ENCODE results near the gene CEP44. TPM values are rescaled to one million over a fixed set of nuclear protein-coding genes. Genes with fewer than 3 reads are reported as not detected.

The CEP44 gene
- total RNA-seq, 1 donor, result 10.9 TPM

DNA sequence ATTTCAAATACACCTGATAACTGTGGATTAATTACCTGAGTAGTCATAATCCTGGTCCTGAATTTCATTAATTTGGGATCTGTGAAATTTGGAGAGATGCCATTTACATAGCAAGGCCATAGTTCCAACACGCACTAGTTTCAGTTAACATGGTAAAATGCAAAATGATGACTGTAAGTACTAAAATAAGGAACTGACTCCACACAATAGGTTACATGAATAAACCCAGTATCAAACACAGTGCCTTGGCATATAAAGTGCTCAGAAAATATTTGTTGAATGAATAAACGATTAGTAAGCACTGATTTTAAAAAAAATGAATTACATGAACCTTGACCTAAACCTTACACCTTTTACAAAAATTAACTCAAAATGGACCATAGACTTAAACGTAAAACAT lies 9.3 kb upstream of the CEP44 start:
- peaks cover 35% of the 10 kb centered on the region for H3K79me2 ChIP-seq (ENCODE audit: insufficient read depth, low read length)
- no peak overlapping the region for H3K4me2 ChIP-seq (ENCODE audit: insufficient read depth, low read length)
- peaks cover 3% of the 10 kb centered on the region for H4K20me1 ChIP-seq (ENCODE audit: insufficient read depth, low read length)
- no peaks in the 10 kb centered on the region for H3K36me3 ChIP-seq (ENCODE audit: insufficient read depth, low read length)
- no peak for TF ChIP-seq CTCF (IDR thresholded peaks at IDR 0.05; ENCODE audit: extremely low read depth, low read depth, low read length)
- no peaks in the 10 kb centered on the region for H3K9me3 ChIP-seq (ENCODE audit: low read depth, low read length)
- H3K27ac ChIP-seq (ENCODE audit: low read depth, low read length), result no peak overlapping the region
- H3K4me3 ChIP-seq (ENCODE audit: insufficient read depth, low read length), result no peak overlapping the region
- H2AFZ ChIP-seq (ENCODE audit: low read length), result no peak overlapping the region
- H3K4me1 ChIP-seq (ENCODE audit: insufficient read depth, low read length), result no peaks in the 10 kb centered on the region
- H3K27me3 ChIP-seq (ENCODE audit: insufficient read depth, low read length), result no peaks in the 10 kb centered on the region
- no peak for DNase-seq (ENCODE audit: insufficient read length, low spot score, missing footprints)

GRCh38 chr4:174275101-174275500 lies 8.6 kb upstream of the CEP44 start:
- H2AFZ ChIP-seq (ENCODE audit: low read length), result no peak overlapping the region
- H3K36me3 ChIP-seq (ENCODE audit: insufficient read depth, low read length), result no peaks in the 10 kb centered on the region
- no peak overlapping the region for H3K27ac ChIP-seq (ENCODE audit: low read depth, low read length)
- no peaks in the 10 kb centered on the region for H3K9me3 ChIP-seq (ENCODE audit: low read depth, low read length)
- no peak overlapping the region for H3K4me2 ChIP-seq (ENCODE audit: insufficient read depth, low read length)
- peaks cover 3% of the 10 kb centered on the region for H4K20me1 ChIP-seq (ENCODE audit: insufficient read depth, low read length)
- no peaks in the 10 kb centered on the region for H3K4me1 ChIP-seq (ENCODE audit: insufficient read depth, low read length)
- no peak overlapping the region for H3K4me3 ChIP-seq (ENCODE audit: insufficient read depth, low read length)
- no peak for DNase-seq (ENCODE audit: insufficient read length, low spot score, missing footprints)
- H3K27me3 ChIP-seq (ENCODE audit: insufficient read depth, low read length), result no peaks in the 10 kb centered on the region
- H3K79me2 ChIP-seq (ENCODE audit: insufficient read depth, low read length), result peaks cover 41% of the 10 kb centered on the region
- no peak for TF ChIP-seq CTCF (IDR thresholded peaks at IDR 0.05; ENCODE audit: extremely low read depth, low read depth, low read length)

DNA sequence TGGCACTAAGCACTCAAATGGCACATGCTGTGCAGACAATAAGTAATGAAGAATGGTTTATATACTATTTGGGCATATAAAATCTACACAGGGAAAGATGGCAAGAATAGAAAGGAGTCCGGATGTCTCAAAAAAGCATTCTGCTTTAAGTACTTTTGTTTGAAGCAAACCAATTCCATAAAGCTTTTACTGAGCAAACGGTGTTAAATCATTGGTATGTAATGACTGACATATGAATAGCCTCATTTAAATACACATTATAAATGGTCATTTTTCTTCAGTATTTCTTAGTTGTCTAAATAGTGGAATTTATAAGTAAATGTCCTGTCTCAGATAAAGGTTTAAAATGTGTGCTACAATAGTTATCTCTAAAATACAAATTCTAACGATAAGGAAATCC lies 6.3 kb upstream of the CEP44 start:
- peaks cover 3% of the 10 kb centered on the region for H4K20me1 ChIP-seq (ENCODE audit: insufficient read depth, low read length)
- no peaks in the 10 kb centered on the region for H3K27me3 ChIP-seq (ENCODE audit: insufficient read depth, low read length)
- H2AFZ ChIP-seq (ENCODE audit: low read length), result no peak overlapping the region
- no peak overlapping the region for H3K4me3 ChIP-seq (ENCODE audit: insufficient read depth, low read length)
- H3K4me1 ChIP-seq (ENCODE audit: insufficient read depth, low read length), result peaks cover 13% of the 10 kb centered on the region
- no peak overlapping the region for H3K27ac ChIP-seq (ENCODE audit: low read depth, low read length)
- no peak for DNase-seq (ENCODE audit: insufficient read length, low spot score, missing footprints)
- no peaks in the 10 kb centered on the region for H3K36me3 ChIP-seq (ENCODE audit: insufficient read depth, low read length)
- no peaks in the 10 kb centered on the region for H3K9me3 ChIP-seq (ENCODE audit: low read depth, low read length)
- H3K4me2 ChIP-seq (ENCODE audit: insufficient read depth, low read length), result no peak overlapping the region
- H3K79me2 ChIP-seq (ENCODE audit: insufficient read depth, low read length), result peaks cover 55% of the 10 kb centered on the region
- no peak for TF ChIP-seq CTCF (IDR thresholded peaks at IDR 0.05; ENCODE audit: extremely low read depth, low read depth, low read length)

DNA sequence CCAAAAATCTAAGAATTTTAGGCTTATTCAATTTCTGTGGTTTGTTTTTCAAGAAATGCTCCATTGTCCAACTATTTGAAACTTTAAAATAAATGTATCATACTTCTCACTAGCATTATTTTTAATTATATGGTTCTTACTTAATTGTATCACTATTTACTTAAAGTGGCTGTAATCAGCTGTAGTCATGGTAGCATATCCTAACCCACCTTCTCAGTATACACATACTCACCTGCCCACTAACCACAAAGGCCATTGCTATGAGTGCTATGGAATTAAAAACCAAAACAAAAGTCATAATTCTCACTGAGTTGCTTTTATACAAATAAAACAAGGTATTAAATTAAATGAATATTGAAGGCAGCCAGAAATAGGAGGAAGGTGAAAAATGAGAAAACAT lies 5.2 kb upstream of the CEP44 start:
- peaks cover 3% of the 10 kb centered on the region for H4K20me1 ChIP-seq (ENCODE audit: insufficient read depth, low read length)
- no peak overlapping the region for H2AFZ ChIP-seq (ENCODE audit: low read length)
- no peak for TF ChIP-seq CTCF (IDR thresholded peaks at IDR 0.05; ENCODE audit: extremely low read depth, low read depth, low read length)
- H3K79me2 ChIP-seq (ENCODE audit: insufficient read depth, low read length), result peaks cover 61% of the 10 kb centered on the region
- H3K27ac ChIP-seq (ENCODE audit: low read depth, low read length), result no peak overlapping the region
- H3K27me3 ChIP-seq (ENCODE audit: insufficient read depth, low read length), result no peaks in the 10 kb centered on the region
- no peak overlapping the region for H3K4me2 ChIP-seq (ENCODE audit: insufficient read depth, low read length)
- H3K9me3 ChIP-seq (ENCODE audit: low read depth, low read length), result no peaks in the 10 kb centered on the region
- H3K4me1 ChIP-seq (ENCODE audit: insufficient read depth, low read length), result peaks cover 15% of the 10 kb centered on the region
- H3K4me3 ChIP-seq (ENCODE audit: insufficient read depth, low read length), result no peak overlapping the region
- H3K36me3 ChIP-seq (ENCODE audit: insufficient read depth, low read length), result no peaks in the 10 kb centered on the region
- no peak for DNase-seq (ENCODE audit: insufficient read length, low spot score, missing footprints)

Measured in osteoblast (primary cell).